Liver (tissue), 2 donors: ENCODE measurements around the gene RCOR2.

ENCODE experiments used
- SP1 ChIP-seq: IDR thresholded peaks from 2 replicates; pipeline ENCODE4 v1.6.1; 2018; ENCODE audit warnings: antibody characterized with exemption, mild to moderate bottlenecking
- YY1 ChIP-seq: IDR thresholded peaks from 2 replicates; pipeline ENCODE4 v1.6.1; 2016; ENCODE audit warnings: antibody characterized with exemption, mild to moderate bottlenecking
- donor health status: healthy.

DNA sequence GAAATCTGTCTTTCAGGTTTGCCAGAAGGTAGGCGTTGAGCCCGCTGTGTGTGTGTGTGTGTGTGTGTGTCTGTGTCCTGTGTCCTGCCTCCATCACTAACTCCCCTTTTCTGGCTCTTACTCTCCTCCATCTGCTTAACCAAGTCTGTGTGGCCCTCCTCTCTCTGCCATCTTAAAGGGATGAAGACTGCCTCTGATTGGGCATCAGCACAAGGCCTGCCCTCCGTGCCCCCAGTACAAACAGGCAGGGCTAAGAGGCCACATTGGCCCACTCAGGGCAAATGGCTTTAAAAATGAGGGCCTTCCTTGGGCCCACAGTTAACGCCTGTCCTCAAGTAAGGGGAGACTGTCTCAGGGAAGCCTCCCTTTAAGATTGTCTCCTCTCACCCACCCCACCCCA, 10.9 kb downstream of the RCOR2 start:
- TF ChIP-seq YY1 (no peak), SP1 (no peak)
